Muscle of arm (tissue), 12 donors: ENCODE measurements around the gene HAT1. TPM values are rescaled to one million over a fixed set of nuclear protein-coding genes. Genes with fewer than 3 reads are reported as not detected.

ENCODE experiments used
- DNase-seq: peaks from one replicate; pipeline ENCODE4 v3.0.0-alpha.2; 2013
- polyA plus RNA-seq, 12 donors: library from polyadenylated mRNA; unstranded; fragments of 120-200 nt; gene quantifications; one replicate each; pipeline ENCODE4 v1.2.1, GENCODE V29; 2013; ENCODE audit not compliant: insufficient read length in 12 of 12

The HAT1 gene
- polyA plus RNA-seq, 12 donors = 33.5 to 50.3 (median 44.0) TPM; not detected in 1

DNA sequence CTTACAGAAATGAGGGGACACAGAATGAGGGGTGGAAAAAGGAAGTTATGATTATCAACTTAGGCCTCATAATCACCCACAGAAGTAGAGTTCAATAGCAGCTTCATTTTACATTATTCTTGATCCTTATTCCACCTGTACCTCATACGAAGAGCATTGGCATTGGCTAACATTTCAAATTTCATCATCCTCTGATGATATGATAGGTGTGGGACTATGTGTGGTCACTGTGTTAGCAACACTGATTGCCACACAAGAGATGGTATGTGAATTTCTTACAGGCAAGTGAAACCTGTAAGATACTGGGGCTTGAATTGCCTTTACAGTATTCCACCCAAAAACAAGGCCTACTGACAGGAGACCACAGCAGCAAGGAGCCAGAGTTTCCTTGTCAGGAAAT is 14.0 kb upstream of the HAT1 start:
- DNase-seq = no peak

DNA sequence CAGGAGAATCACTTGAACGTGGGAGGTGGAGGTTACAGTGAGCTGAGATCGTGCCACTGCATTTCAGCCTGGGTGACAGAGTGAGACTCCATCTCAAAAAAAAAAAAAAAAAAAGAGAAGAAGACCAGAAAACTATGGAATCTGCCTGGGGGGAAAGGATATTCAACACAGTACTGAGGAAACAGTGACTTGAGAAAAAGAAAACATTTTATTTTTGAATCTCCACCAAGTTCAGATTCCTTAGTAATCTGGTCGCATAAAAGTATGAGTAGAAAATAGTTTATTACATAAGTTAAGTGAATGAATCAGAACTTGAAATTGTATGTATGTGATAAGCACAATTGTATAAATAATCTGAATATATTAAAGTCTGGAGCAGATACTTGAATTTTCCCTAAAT is 13.0 kb upstream of the HAT1 start:
- no peak for DNase-seq

DNA sequence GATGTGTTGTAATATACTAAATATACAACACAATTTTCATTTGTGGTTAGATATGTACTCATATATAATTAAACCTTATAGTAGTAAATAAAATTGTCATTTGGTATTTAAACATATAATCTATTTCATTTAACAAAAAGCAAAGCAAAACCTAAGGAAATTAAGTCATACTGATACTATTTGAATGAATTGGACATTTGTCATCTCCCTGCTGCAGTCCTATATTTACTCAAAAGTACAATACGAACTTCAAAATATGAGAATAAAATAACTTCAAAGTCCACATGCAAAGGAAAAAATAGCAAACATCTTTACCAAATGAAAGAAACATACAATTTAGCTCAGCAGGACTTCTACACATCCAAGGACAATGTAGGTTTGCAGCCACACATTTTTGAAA is 11.8 kb upstream of the HAT1 start:
- DNase-seq = no peak

DNA sequence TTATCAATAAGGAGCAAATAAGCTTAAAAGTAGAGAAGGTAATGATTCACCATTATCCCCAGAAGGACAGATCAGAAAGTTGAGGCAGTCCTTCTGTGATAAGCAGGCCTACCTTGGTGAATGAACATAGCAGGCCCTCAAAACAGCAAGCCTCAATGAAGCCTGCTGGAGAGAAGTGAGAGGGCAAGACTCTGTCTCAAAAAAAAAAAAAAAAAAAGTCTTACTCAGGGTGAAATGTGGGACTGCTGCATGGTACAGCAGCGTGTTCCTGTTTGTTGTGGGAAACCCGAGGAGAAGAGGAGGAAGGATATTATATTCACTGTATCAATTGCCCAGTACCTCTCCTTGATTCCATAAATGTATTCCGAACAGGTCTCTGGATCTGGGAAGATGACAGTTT is 8.7 kb upstream of the HAT1 start:
- DNase-seq = no peak

DNA sequence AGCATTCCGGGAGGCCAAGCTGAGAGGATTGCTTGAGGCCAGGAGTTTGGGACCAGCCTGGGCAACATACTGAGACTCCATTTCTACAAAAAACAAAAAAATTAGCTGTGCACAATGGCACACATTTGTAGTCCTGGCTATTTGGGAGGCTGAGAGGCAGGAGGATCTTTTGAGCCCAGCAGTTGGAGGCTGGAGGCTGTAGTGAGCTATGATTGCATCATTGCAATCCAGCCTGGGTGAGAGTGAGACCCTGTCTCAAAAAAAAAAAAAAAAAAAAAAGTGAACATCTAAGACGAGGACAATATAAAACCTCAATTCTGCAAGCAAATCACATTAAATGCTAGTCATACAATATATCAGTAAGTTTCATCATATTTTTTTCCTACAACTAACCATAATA is 2.8 kb upstream of the HAT1 start:
- no peak for DNase-seq

DNA sequence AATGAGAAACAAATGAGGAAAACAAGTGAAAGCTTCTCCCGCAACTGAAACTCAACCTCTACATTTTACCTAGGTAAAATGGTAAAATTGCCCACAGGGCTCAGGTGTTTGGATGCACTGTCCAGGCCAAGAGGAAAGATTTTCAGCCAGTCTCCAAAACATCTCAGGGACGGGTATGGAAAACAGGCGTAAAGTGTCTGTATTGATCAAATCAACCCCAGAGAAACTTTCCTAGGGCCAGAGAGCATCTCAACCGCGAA is 361 bp upstream of the HAT1 start:
- DNase-seq = no peak

DNA sequence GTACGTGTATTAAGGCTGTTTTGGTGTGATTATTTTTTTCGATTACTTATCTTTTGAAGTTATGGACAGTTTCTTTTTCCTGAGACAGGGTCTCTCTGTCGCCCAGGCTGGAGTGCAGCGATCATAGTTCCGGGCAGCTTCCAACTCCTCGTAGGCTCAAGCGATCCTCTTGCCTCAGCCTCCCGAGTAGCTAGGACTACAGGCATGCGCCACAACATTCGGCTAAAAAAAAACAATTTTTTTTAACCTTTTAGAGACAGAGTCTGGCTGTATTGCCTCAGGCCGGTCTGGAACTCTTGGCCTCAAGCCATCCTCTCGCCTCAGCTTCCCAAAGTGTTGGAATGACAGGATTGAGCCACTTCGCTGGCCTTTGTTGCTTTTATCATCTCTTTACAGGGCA is 945 bp downstream of the HAT1 start:
- peak; percentile 46 for DNase-seq

DNA sequence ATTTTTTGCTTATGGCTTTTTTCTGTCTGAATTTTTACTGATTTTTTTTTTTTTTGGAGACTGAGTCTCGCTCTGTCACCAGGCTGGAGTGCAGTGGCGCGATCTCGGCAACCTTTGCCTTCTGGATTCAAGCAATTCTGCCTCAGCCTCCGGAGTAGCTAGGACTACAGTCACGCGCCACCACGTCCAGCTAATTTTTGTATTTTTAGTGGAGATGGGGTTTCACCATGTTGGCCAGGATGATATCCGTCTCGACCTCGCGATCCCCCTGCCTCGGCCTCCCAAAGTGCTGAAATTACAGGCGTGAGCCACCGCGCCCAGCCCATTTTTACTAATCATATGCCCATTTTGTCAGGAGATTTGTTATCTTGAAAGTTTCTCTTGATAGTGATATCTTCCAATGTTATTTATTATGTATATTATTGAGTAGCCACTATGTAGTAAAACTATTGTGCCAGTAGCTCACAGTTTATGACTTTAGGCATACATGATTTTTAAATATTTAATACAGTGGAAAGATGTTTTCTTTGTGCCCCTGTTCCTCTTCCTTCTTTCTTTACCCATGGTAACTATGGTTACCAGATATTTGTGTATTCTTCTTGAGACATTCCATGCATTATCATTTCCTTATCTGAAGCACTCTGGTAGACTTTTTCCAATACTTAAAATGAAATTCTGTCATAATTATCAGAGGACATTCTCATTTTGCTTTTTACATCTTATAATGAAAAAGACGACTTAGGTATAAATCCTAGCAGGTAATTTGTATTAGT is 2.1 kb downstream of the HAT1 start:
- DNase-seq = no peak

DNA sequence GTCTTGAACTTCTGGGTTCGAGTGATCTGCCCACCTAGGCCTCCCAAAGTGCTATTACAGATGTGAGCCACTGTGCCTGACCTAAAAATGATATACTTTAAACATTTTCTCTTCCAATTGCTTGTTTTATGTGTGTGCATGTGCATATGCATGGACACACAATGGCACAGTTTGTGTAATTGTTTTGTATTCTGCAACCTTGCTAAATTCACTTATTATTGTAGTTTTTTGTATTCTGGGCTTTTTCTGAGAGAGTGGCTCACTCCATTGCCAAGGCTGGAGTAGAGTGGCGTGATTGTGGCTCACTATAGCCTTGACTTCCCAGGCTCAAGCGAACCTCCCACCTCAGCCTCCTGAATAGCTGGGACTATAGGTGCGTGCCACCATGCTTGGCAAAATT is 8.1 kb downstream of the HAT1 start:
- no peak for DNase-seq

DNA sequence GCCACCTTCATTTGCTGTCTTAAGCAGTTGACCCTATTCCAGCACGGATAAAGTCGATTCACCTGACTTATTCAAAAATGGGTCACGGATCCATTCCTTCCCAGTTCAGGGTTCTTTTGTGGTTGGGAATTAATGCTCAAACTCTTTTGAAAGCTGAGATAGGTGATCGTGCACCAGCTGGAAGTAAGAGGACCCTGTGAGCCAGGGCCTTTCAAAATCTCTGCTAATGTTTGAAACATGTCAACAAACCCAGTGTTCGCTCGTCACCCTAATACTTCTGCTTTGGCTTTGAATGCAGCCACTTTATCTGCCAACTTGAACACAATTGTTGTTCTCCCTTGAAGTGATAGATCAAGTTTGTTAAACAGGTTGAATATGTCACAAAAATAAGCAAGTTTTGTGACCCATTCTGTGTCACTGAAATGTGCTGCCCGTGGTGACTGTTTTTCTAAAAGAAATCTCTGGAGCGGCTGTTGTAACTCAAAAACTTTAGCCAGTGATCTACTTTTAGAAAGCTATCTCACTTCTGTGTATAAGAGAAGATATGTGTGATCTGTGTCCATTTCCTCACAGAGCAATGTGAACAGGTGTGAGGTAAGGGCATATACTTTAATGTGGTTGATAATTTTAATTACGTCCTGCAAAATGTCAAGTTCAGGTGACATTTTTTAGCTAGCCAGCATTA is 16.9 kb downstream of the HAT1 start:
- no peak for DNase-seq

DNA sequence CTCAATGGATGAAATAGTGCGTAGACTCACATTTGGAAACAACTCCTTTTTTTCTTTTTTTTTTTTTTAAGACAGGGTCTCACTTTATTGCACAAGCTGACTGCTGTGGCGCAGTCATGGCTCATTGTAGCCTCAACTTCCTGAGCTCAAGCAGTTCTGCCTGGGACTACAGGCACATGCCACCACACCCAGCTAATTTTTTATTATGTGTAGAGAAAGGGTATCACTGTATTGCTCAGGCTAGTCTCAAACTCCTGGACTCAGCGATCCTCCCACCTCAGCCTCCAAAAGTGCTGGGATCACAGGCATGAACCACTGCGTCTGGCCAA is 17.4 kb downstream of the HAT1 start:
- no peak for DNase-seq

DNA sequence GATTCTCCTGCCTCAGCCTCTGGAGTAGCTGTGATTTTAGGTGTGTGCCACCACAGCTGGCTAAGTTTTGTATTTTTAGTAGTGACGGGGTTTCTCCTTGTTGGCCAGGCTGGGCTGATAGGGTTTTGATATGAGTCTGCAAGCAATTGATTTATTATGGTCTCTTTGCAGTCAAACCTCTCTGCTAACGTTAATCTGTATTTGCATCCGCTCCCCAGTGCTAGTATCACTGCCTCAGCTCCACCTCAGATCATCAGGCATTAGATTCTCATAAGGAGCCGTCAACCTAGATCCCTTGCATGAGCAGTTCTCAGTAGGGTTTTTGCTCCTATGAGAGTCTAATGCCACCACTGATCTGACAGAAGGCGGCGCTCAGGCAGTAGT is 19.0 kb downstream of the HAT1 start:
- no peak for DNase-seq

DNA sequence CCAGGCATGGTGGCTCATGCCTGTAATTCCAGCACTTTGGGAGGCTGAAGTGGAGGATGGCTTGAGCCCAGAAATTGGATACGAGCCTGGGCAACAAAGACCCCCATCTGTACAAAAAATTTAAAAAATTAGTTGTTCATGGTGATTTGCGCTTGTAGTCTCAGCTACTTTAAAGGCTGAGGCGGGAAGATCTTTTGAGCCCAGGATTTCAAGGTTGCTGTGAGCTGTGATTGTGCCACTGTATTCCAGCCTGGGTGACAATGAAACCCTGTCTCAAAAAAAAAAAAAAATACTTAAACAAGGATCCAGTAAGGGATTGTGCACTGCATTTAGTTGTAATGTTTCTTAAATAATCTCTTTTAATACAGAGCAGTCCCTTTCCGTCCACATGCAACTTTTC is 21.6 kb downstream of the HAT1 start:
- DNase-seq = no peak

DNA sequence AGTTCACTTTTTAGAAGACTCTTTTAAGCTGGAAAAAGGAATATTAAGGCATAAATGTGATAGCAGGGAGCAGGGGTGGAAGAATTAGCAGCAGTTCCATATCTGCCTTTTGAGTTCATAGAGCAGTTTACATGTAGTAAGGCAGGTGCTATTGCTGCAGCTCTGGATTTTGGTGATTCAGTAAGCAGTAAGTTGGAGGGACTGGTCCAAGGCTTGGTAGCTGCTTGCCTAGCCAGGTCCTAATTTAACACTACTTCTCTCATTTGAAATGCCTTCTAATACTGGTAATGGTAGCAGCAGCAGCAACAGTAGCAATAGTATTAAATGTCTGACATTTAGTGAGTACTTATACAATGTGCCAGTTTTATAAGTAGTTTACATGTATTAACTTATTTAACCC is 30.0 kb downstream of the HAT1 start:
- no peak for DNase-seq

DNA sequence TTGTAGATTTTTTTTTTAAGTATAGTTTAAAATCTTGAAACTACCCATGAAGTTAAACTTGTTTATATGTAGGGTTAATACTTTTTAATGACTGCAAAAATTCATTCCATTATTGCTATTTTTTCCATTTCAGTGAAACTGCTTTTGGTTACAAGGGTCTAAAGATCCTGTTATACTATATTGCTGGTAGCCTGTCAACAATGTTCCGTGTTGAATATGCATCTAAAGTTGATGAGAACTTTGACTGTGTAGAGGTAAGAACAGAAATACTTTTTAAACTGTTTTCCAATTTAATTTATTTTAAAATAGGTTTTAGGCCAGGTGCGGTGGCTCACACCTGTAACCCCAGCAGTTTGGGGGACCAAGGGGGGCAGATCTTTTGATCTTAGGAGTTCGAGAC is 30.5 kb downstream of the HAT1 start:
- DNase-seq = no peak

DNA sequence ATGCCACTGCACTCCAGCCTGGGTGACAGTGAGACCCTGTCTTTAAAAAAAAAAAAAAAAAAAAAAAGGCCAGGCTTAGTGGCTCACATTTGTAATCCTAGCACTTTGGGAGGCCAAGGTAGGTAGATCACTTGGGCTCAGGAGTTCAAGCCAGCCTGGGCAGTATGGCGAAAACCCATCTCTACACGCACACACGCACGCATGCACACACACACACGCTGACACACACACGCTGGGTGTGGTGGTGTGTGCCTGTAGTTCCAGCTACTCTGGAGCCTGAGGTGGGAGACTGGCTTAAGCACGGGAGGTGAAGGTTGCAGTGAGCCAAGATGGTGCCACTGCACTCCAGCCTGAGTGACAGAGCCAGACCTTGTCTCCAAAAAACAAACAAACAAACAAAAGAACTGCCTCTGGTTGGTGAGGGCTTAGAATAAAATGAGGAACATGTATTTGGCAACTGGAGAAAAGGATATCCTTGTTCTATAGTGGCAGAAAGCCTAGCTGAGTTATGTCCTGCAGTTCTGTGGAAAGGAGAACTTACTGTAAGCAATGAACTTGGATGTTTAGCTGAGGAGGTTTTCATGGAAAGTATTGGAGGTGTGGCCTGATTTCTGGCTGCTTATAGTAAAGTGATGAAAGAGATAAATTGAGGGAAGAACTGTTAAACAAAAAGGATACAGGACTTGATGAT is 34.0 kb downstream of the HAT1 start:
- DNase-seq = peak; percentile 5

DNA sequence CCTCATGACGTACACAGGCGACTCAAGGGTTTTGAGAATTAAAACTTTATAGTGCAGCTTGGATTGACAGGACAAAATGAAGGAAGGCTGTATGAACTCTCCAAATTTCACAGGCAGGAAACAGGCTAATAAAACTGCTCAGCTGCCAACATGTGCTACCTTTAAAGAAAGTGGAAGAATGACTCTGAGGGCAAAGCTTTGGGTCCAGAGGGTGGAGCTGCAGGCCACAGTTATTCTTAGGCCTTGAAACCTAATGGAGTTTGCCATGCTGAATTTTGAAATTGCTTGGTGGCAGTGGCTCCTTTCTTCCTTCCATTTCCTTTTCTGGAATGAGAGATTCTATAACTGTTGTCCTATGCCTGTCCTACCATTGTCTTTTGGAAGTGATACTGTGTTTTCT is 34.8 kb downstream of the HAT1 start:
- no peak for DNase-seq

DNA sequence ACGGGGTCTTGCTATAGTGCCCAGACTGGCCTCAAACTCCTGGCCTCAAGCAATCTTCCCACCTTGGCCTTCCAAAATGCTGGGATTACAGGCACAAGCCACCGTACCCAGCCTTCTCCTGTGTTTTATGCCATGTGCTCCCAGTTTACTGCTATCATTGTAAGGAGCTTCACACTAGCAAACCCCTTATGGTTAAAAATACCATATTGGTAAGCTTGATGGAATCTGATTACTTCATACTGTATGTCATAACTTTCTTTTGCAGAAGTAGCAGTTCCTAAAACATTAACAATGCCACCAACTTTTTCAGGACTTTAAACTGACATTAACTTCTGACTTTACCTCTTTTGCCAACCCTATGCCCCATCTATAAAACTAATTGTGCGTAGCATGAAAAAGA is 36.2 kb downstream of the HAT1 start:
- DNase-seq = no peak

DNA sequence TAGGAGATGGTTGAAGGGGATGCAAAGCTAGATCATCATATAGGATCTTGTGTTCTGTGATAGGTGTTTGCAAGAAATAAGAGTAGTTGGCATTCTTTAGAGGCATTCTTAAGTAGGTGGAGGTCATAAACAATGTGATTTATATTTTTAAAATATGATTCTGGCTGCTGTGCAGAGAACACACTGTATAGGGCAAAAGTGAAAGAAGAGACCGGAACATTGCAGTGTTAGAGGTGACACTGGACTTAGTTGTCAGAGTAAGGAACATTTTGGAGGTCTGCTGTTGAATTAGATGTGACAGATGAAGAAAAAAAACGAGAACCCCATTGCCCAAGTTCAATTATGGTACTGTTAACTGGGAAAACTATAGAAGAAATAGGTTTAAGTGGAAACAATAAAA is 37.7 kb downstream of the HAT1 start:
- no peak for DNase-seq

DNA sequence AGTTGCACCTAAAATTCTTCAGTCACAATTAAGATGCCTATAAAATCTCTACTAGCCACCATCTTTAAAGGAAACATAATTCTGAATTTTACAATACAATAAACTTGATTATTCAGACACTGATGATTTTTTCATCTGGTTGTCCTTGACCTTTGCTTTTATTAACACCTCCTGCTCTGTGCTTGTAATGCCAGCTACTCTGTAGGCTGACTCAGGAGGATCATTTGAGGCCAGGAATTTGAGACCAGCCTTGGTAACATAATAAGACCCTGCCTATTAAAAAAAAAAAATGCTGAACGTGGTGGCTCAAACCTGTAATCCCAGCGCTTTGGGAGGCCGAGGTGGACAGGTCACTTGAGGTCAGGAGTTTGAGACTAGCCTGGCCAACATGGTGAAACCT is 38.3 kb downstream of the HAT1 start:
- no peak for DNase-seq

DNA sequence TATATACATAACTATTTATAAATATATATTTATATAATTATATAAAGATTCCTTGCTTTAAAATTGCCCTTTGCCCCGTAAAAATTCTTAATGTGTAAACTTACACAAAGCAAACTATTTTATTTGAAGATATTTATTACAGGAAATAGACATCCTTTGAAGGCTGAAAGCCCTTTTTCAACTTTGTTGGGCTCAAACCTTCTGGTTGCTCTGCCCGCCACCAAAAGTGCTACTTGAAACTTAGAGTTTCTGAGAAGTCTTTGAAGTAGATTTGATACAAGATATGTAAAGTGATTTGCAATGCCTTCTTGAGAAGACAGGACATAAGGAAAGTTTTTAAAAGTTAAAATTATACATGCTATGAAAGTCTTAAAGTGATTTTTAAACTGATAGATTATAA is 40.9 kb downstream of the HAT1 start:
- no peak for DNase-seq

DNA sequence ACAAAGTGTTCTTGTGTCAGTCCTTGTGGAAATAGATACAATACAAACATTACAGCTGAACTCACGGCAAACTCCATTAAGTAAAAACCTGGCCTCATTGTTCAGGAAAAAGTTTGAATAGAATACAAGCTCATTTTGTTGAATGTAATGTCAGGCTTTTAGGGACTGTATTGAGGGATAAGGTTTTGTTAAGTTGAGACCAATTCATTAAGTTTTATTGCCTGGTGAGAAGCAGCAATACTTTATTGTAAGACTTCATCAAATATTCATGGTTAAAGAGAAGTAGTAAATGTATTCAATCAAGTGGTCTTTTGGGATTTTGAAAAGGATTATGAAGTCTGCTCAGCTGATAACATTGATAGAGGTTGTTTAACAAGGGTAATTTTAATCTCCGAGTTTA is 42.0 kb downstream of the HAT1 start:
- DNase-seq = no peak

DNA sequence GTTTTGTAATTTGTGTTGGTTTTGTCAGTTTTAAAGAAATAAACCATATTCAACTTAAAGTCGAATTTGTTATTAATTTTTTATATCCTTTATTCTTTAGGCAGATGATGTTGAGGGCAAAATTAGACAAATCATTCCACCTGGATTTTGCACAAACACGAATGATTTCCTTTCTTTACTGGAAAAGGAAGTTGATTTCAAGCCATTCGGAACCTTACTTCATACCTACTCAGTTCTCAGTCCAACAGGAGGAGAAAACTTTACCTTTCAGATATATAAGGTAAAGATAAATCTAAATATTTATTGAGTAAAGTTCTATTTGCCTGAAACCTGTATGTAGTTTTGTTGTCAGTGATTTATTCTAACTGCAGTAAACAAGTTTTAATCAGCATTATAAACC is 43.0 kb downstream of the HAT1 start:
- DNase-seq = no peak

DNA sequence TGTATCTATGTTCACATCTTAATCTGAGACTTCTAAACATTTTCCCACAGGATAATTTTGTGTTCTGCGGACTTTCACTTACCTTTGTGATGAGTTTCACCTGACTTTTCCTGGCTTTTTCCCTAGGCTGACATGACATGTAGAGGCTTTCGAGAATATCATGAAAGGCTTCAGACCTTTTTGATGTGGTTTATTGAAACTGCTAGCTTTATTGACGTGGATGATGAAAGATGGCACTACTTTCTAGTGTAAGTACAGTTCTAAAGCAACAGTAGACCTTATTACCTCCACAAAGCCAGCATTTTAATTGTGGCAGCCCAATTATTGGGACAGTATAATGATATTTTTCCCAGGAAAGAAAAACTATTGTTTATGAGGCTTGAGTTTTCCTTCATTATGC is 43.4 kb downstream of the HAT1 start:
- DNase-seq = no peak
